Suppressor macrophage treated with lipopolysaccharide for 4 hours (primary cell): Measurements from ENCODE around the gene BEST2.
A peak's percentile ranks its signal among the peaks of the same experiment; 100 is the strongest.

ENCODE experiments used
- DNase-seq: peaks from one replicate; pipeline ENCODE4 v3.0.0-alpha.2; 2020

The BEST2 gene

GRCh38 chr19:12772323-12772722 is 20.7 kb downstream of the BEST2 start:
- DNase-seq, result no peak

- no peak for DNase-seq
These were observed 22.0 kb downstream of the BEST2 start for GRCh38 chr19:12773571-12773970.

- DNase-seq, result no peak
These were observed 23.3 kb downstream of the BEST2 start, which contains the start of gene HOOK2 for GRCh38 chr19:12774588-12775555. TSS of gene HOOK2 (minus strand) at chr19:12775552. CDS start at chr19:12775449, 103 bp downstream.

- DNase-seq, result peak; percentile 92
These were observed 25.8 kb downstream of the BEST2 start for GRCh38 chr19:12777217-12778016.

- peak; percentile 73 for DNase-seq
These were observed 26.7 kb downstream of the BEST2 start for GRCh38 chr19:12778017-12778904.

GRCh38 chr19:12778905-12779161 is 27.2 kb downstream of the BEST2 start:
- DNase-seq, result no peak

- DNase-seq, result peak; percentile 72
These were observed 27.8 kb downstream of the BEST2 start for GRCh38 chr19:12779162-12779993.

GRCh38 chr19:12782174-12782423 is 30.5 kb downstream of the BEST2 start:
- DNase-seq, result no peak

- DNase-seq, result peak; percentile 92
These were observed 31.1 kb downstream of the BEST2 start for GRCh38 chr19:12782424-12783290.

GRCh38 chr19:12783291-12783848 is 31.8 kb downstream of the BEST2 start:
- DNase-seq, result peak; percentile 41

- DNase-seq, result no peak
These were observed 32.3 kb downstream of the BEST2 start for GRCh38 chr19:12783849-12784393.

GRCh38 chr19:12784394-12784870 is 32.8 kb downstream of the BEST2 start:
- no peak for DNase-seq

GRCh38 chr19:12784871-12785430 is 33.4 kb downstream of the BEST2 start:
- peak; percentile 25 for DNase-seq

- DNase-seq, result peak; percentile 64
These were observed 33.9 kb downstream of the BEST2 start for GRCh38 chr19:12785431-12786031.

GRCh38 chr19:12786141-12786870 is 34.7 kb downstream of the BEST2 start:
- peak; percentile 92 for DNase-seq

GRCh38 chr19:12786952-12787351 is 35.4 kb downstream of the BEST2 start:
- peak; percentile 35 for DNase-seq

GRCh38 chr19:12787458-12787857 is 35.9 kb downstream of the BEST2 start:
- DNase-seq, result no peak

- no peak for DNase-seq
These were observed 36.6 kb downstream of the BEST2 start for GRCh38 chr19:12788042-12788681.
